Activated CD8-positive, alpha-beta memory T cell treated with anti-CD3 and anti-CD28 coated beads, Interleukin-2, amount 10 ng/mL, durations not matched to agents 7 days and 5 days (primary cell): ENCODE measurements around the gene BTNL2. TPM values are rescaled to one million over a fixed set of nuclear protein-coding genes. Genes with fewer than 3 reads are reported as not detected.

Experiments used
- ATAC-seq: fragments of 150-1000 bp; cut with Tn5 transposase; one replicate; pipeline ENCODE4 v1.10.0; 2021; ENCODE audit warnings: moderate library complexity
- CTCF ChIA-PET: fragments of 350-600 bp; sonication (Branson Sonifier 250); formaldehyde crosslinking; loops from one replicate; lab custom pipeline; 2021; ENCODE audit warnings: antibody characterized with exemption; lab: Charles Lee
- DNase-seq: peaks from one replicate; pipeline ENCODE4 v3.0.0-alpha.2; 2020
- H3K27ac Mint-ChIP-seq: one replicate; pipeline ENCODE4 v1.8.0; 2021; ENCODE audit warnings: mild to moderate bottlenecking, mixed read lengths
- H3K27me3 Mint-ChIP-seq: one replicate; pipeline ENCODE4 v1.8.0; 2021; ENCODE audit warnings: mixed read lengths
- H3K36me3 Mint-ChIP-seq: one replicate; pipeline ENCODE4 v1.8.0; 2021; ENCODE audit warnings: mild to moderate bottlenecking, mixed read lengths
- H3K4me1 Mint-ChIP-seq: one replicate; pipeline ENCODE4 v1.8.0; 2021; ENCODE audit warnings: mixed read lengths
- H3K4me3 Mint-ChIP-seq: one replicate; pipeline ENCODE4 v1.8.0; 2021; ENCODE audit warnings: mild to moderate bottlenecking, moderate library complexity, mixed read lengths
- H3K9me3 Mint-ChIP-seq: one replicate; pipeline ENCODE4 v1.8.0; 2022; ENCODE audit warnings: low read depth, mixed read lengths
- total RNA-seq, 2 experiments: library from RNA; stranded (reverse); gene quantifications; one replicate each; pipeline ENCODE4 v1.2.3, GENCODE V29; 2021

The BTNL2 gene
- total RNA-seq, 2 experiments from 2014 or later = not detected

GRCh38 chr6:32410906-32411305, 3.9 kb upstream of the BTNL2 start:
- CTCF ChIA-PET = interaction anchor here (1.2 to 5.5 kb wide), 4 partner anchors 36 to 376 kb away, joined by 3 to 49 read pairs (median 4); no protein-coding TSS in a partner anchor
- DNase-seq = no peak
- ATAC-seq = no peak
- Mint-ChIP-seq H3K27ac (no peak overlapping the region), H3K27me3 (peaks cover 70% of the 10 kb centered on the region), H3K36me3 (no peaks in the 10 kb centered on the region), H3K9me3 (no peaks in the 10 kb centered on the region), H3K4me3 (no peak overlapping the region), H3K4me1 (peaks cover 10% of the 10 kb centered on the region)

DNA sequence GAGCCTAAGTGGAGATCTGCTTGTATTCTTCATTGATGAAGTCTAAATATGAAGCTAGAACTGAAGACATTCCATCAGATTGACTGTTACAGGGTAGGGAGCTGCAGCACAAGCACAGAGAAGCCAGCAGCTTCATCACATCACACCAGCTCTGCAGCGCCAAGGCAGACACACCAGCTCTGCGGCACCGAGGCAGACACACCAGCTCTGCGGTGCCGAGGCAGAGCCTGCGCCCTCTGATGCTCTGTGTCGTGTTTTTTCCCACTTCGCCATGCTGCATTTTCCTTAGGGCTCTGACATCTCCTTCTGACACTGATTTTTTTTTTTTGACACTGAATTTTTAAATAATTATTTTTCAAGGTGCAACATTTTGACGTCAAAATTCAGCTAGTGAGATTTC, 784 bp downstream of the BTNL2 start:
- DNase-seq (no peak), ATAC-seq (no peak)
- Mint-ChIP-seq H3K27ac (no peak overlapping the region), H3K4me1 (no peaks in the 10 kb centered on the region), H3K36me3 (no peaks in the 10 kb centered on the region), H3K27me3 (peaks cover 67% of the 10 kb centered on the region), H3K9me3 (no peaks in the 10 kb centered on the region), H3K4me3 (no peak overlapping the region)
- CTCF ChIA-PET = interaction anchor here (0.7 to 1.1 kb wide), 2 partner anchors 9 to 13 kb away, joined by 3 read pairs; no protein-coding TSS in a partner anchor

GRCh38 chr6:32405656-32406055, 1.3 kb downstream of the BTNL2 start:
- no peak for ATAC-seq
- H3K27ac Mint-ChIP-seq = no peak overlapping the region
- CTCF ChIA-PET = interaction anchor here (1.1 kb wide), 1 partner anchor 9 kb away, joined by 3 read pairs; no protein-coding TSS in a partner anchor
- H3K36me3 Mint-ChIP-seq = no peaks in the 10 kb centered on the region
- H3K4me1 Mint-ChIP-seq = no peaks in the 10 kb centered on the region
- peaks cover 67% of the 10 kb centered on the region for H3K27me3 Mint-ChIP-seq
- no peak overlapping the region for H3K4me3 Mint-ChIP-seq
- no peaks in the 10 kb centered on the region for H3K9me3 Mint-ChIP-seq
- no peak for DNase-seq

DNA sequence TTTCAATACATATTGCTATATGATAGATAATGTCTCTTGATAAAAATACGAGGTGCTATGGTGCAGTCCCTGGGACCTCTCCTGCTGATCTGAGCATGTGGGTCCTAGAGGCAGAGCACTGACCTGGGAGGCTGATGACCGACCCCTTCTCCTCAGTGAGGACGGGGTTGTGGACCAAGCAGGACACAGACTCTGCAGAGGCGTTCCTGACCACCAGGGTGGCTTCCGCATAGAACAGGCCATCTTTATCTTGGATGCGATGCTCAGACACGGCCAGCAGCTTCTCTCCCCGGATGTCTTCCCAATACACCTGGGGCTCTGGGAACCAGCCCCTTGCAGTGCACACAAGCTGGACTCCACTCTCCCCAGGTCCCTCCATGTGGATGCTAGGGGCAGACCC, 4.2 kb downstream of the BTNL2 start:
- Mint-ChIP-seq H3K9me3 (no peaks in the 10 kb centered on the region), H3K27me3 (peaks cover 69% of the 10 kb centered on the region), H3K4me3 (no peak overlapping the region), H3K36me3 (no peaks in the 10 kb centered on the region), H3K27ac (no peak overlapping the region), H3K4me1 (no peaks in the 10 kb centered on the region)
- ATAC-seq (no peak), DNase-seq (no peak)
- CTCF ChIA-PET = interaction anchor here (1.2 to 8.2 kb wide), 2 partner anchors 12 to 436 kb away, joined by 3 to 57 read pairs; partner anchors contain the start of gene TAP2

DNA sequence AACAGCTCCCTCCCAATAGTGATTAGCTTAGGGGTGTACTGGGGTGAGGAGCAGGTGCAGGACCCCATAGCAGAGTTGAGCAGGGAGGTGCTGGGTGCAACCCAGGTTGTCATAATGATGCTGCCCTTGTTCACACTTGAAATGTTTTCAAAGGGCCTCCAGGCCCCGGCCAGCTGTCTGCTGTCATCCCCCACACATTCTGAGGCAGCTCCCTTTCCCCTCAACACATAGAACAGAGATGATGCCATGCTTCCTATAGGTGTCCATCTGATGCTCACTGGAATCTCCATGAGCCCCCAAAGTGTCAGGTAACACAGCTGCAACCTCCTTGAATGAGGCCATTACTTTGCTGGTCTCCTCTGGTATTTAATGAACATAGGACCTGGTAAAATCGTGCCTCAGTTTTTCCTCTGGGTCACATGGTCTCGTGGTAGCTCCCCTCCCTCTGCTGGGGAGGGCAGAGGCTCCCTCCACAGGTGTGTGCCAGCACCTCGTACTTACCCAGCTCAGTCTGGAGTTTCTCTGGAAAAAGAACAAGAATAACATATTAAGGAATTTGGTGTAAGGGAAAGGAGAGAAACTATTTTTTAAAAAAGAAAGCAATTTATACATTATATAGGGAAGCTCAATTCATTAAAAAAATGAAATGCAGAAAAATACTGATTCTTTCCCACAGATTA, 5.6 kb downstream of the BTNL2 start:
- CTCF ChIA-PET = interaction anchor here (1.2 to 8.2 kb wide), 4 partner anchors 13 to 437 kb away, joined by 3 to 57 read pairs (median 3); partner anchors contain the start of gene TAP2
- Mint-ChIP-seq H3K4me1 (peaks cover 6% of the 10 kb centered on the region), H3K27me3 (peaks cover 55% of the 10 kb centered on the region), H3K36me3 (no peaks in the 10 kb centered on the region), H3K27ac (no peak overlapping the region), H3K4me3 (no peak overlapping the region), H3K9me3 (no peaks in the 10 kb centered on the region)
- no peak for DNase-seq
- no peak for ATAC-seq

GRCh38 chr6:32397252-32397920, 9.6 kb downstream of the BTNL2 start:
- peak; percentile 67 for ATAC-seq
- no peaks in the 10 kb centered on the region for H3K36me3 Mint-ChIP-seq
- DNase-seq = no peak
- CTCF ChIA-PET = interaction anchor here (1.8 to 8.2 kb wide), 3 partner anchors 18 to 389 kb away, joined by 6 to 57 read pairs (median 8); no protein-coding TSS in a partner anchor
- H3K9me3 Mint-ChIP-seq = no peaks in the 10 kb centered on the region
- peaks cover 6% of the 10 kb centered on the region for H3K4me1 Mint-ChIP-seq
- H3K27me3 Mint-ChIP-seq = peaks cover 40% of the 10 kb centered on the region
- H3K4me3 Mint-ChIP-seq = no peak overlapping the region
- H3K27ac Mint-ChIP-seq = peak overlapping the region; percentile 50

GRCh38 chr6:32396028-32396427, 11.0 kb downstream of the BTNL2 start:
- H3K4me3 Mint-ChIP-seq = no peak overlapping the region
- DNase-seq (no peak), ATAC-seq (no peak)
- no peaks in the 10 kb centered on the region for H3K9me3 Mint-ChIP-seq
- peaks cover 35% of the 10 kb centered on the region for H3K27me3 Mint-ChIP-seq
- no peaks in the 10 kb centered on the region for H3K36me3 Mint-ChIP-seq
- H3K27ac Mint-ChIP-seq = no peak overlapping the region
- CTCF ChIA-PET = no interaction called here
- peaks cover 6% of the 10 kb centered on the region for H3K4me1 Mint-ChIP-seq

- Mint-ChIP-seq H3K4me3 (no peak overlapping the region), H3K9me3 (no peaks in the 10 kb centered on the region), H3K27ac (no peak overlapping the region), H3K36me3 (no peaks in the 10 kb centered on the region), H3K27me3 (peaks cover 40% of the 10 kb centered on the region), H3K4me1 (peaks cover 6% of the 10 kb centered on the region)
- no peak for DNase-seq
- ATAC-seq = no peak
- CTCF ChIA-PET = no interaction called here
Measured at GRCh38 chr6:32393665-32394420, 13.1 kb downstream of the BTNL2 start.

DNA sequence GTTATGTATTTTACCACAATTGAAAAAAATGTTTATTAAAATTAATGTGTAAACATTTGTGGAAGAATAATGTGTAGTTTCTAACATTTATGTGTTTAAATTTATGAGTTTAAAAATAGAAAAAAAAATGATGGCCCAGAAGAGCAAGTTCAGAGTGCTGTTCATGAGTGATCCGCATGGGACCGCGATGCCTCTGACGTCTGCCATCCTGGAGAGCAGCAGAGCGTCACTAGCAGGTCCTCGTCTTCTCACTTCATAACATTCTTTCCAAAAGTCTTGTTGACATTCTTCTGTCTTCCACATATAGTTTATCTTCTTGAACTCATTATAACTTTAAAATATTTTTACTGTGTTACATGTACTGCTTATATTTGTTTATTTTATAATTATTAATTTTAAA, 15.5 kb downstream of the BTNL2 start:
- Mint-ChIP-seq H3K9me3 (no peaks in the 10 kb centered on the region), H3K4me1 (no peaks in the 10 kb centered on the region), H3K27me3 (peaks cover 51% of the 10 kb centered on the region), H3K4me3 (no peak overlapping the region), H3K36me3 (no peaks in the 10 kb centered on the region), H3K27ac (no peak overlapping the region)
- CTCF ChIA-PET = interaction anchor here (1.1 kb wide), 1 partner anchor 146 kb away, joined by 3 read pairs; no protein-coding TSS in a partner anchor
- ATAC-seq = no peak
- DNase-seq = no peak

DNA sequence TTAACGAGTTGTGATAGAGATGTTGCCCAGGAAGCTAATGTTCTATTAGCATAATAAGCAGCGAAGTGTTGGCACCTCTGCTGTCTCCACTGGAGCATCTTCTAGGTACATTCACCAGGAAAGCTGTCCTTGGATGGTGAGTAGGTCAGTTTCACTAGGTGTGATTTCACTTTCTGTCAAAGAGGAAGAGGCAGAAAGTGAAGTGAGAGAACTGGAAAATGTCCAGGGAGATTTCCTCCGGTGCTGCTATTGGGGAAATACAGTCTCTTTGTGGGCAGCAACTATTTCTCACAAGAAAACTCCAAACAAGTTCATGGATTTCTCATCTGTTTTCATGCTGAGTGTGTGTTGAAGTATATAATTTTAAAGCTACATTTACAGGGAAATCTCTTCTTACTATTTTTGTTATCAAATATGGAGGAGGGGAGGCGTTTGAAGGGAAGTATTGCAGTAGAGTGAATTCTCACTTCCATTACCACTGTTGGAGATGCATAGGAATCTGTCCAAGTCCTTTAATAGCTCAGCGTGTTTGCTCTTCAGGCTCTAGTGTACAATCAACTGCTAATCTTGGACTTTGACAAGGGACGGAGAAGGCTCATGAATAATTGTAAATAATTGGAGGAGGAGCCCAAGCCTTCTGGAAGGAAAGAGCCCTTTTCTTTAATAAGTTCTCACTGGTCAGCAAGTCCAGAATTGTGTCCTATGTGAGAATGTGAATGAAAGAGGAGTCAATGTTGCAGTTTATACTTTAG, 19.2 kb downstream of the BTNL2 start:
- peaks cover 45% of the 10 kb centered on the region for H3K27me3 Mint-ChIP-seq
- no peak overlapping the region for H3K4me3 Mint-ChIP-seq
- DNase-seq (no peak), ATAC-seq (no peak)
- H3K36me3 Mint-ChIP-seq = no peaks in the 10 kb centered on the region
- CTCF ChIA-PET = interaction anchor here (1.1 to 1.5 kb wide), 3 partner anchors 14 to 26 kb away, joined by 3 to 4 read pairs (median 3); no protein-coding TSS in a partner anchor
- no peaks in the 10 kb centered on the region for H3K9me3 Mint-ChIP-seq
- H3K27ac Mint-ChIP-seq = no peak overlapping the region
- H3K4me1 Mint-ChIP-seq = no peaks in the 10 kb centered on the region

GRCh38 chr6:32386040-32386439, 20.9 kb downstream of the BTNL2 start:
- H3K27me3 Mint-ChIP-seq = peaks cover 51% of the 10 kb centered on the region

DNA sequence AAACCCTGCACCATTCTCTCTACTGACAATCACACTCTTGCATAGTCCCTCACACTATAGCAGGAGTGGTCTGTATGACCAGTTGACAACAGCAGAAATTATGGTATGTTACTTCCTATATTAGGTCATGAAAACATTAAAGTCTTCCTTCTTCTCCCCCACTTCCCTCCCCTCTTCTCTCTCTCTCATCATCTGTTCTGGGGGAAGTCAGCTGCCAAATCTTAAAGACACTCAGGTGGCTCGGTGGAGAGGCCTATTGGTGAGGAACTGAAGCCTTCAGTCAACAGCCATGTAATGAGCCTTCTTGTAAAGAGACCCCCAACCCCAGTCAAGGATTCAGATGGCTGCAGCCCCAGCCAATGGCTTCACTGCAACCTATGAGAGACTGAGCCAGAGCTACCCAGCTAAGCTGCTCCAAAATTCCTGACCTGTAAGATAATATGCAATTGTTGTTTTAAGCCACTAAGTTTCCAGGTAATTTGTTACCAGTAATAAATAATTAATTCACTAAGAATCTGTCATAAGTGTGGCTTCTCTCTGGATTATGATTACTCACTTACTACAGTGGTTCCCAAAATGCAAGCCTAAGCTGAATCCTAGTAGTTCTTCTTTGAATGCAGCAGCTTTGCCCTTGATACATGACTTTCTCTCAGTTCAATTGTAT, 24.1 kb downstream of the BTNL2 start:
- no peaks in the 10 kb centered on the region for H3K4me1 Mint-ChIP-seq
- peaks cover 43% of the 10 kb centered on the region for H3K27me3 Mint-ChIP-seq

More at GRCh38 chr6:32386040-32386439, 20.9 kb downstream of the BTNL2 start:
- CTCF ChIA-PET = no interaction called here
- Mint-ChIP-seq H3K4me3 (no peak overlapping the region), H3K36me3 (no peaks in the 10 kb centered on the region), H3K27ac (no peak overlapping the region), H3K4me1 (no peaks in the 10 kb centered on the region), H3K9me3 (no peaks in the 10 kb centered on the region)
- DNase-seq (no peak), ATAC-seq (no peak)

More for the DNA sequence above, 24.1 kb downstream of the BTNL2 start:
- no peak overlapping the region for H3K27ac Mint-ChIP-seq
- H3K4me3 Mint-ChIP-seq = no peak overlapping the region
- CTCF ChIA-PET = interaction anchor here (1.4 kb wide), 1 partner anchor 9 kb away, joined by 4 read pairs; no protein-coding TSS in a partner anchor
- H3K9me3 Mint-ChIP-seq = no peaks in the 10 kb centered on the region
- H3K36me3 Mint-ChIP-seq = no peaks in the 10 kb centered on the region
- no peak for ATAC-seq
- no peak for DNase-seq
